ENCODE data around the gene SPATA21.
"Not testable (repeated sequence)": the region's sequence is repeated elsewhere in the genome, so short reads cannot be mapped to it uniquely, and the experiment has no call there.

SPATA21 gene, protein sequence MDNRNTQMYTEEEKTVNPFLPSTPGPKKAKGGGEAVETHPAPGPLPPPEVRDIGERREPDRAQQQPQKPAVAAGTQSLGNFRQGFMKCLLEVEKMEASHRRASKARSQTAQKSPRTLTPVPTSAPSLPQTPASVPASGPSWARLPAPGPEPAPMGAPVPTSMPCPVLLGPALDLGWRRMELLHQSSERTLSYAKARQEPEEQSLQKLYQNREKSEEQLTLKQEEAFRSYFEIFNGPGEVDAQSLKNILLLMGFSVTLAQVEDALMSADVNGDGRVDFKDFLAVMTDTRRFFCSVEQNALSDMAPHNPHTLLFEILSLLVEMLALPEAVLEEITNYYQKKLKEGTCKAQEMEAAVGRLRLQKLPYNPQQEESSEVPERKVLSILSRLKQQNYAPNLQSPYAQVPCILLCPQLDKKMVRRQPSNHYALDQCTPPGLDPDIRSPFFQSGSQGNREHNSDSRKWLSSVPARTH

DNA sequence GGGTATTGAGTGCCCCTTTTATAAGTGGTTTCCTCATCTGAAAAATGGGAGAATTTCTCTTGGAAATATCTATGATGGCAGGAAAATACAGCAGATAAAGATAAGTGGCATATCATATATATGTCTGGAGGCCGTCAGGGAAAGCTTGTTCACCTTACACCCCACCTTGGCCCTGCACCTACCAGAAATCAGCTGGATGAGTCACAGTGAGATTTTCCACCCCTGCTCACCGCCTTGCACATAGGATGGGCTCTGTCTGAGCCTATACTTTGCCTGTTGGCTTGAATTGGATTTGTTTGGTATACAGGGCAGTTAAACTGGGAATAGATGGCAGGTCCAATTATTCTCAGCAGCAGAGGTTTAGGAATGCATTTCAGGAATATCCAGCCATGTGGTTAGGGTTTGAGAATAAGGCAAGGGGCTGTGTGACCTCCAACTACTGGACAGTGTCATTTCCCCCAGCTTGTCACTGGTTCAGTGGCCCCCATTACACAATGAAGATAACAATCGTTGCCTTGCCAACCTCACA is at the start of gene SPATA21:
SPATA21 (minus strand) TSS at position 479 of the 529 bp plus-strand sequence. CDS start 6,053 bp downstream, outside the sequence.
- no peak for DNase-seq (ENCODE audit: low read depth in 2 of 2)

GRCh38 chr1:16487011-16487410 is 49.8 kb upstream of the SPATA21 start:
- DNase-seq (ENCODE audit: low read depth in 2 of 2): not testable (repeated sequence)

- DNase-seq (ENCODE audit: low read depth in 2 of 2): not testable (repeated sequence)
These were observed 49.1 kb upstream of the SPATA21 start for GRCh38 chr1:16486316-16486715.

DNA sequence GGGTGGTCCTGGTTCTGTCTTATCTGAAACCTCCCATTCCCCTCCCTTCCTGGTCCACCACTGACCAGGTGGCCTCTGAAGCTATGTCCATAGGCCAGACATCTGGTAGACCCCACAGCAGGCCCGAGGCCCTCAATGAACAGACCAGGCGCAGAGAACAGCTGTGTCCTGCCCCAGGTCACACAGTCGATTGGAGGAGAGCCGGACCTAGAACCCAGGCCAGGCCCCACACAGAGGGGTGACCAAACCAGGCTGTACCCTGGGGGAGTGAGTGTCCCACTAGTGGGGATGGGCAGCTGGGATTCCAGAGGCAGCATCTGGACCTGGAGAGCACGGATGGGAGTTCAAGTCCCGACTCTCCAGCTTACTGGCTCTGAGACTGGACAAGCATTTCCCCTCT is 47.7 kb upstream of the SPATA21 start:
- no peak for DNase-seq (ENCODE audit: low read depth in 2 of 2)

GRCh38 chr1:16484501-16484835 is 47.2 kb upstream of the SPATA21 start:
- no peak for DNase-seq (ENCODE audit: low read depth in 2 of 2)

- DNase-seq (ENCODE audit: low read depth in 2 of 2): not testable (repeated sequence)
These were observed 46.6 kb upstream of the SPATA21 start for GRCh38 chr1:16483639-16484500.

DNA sequence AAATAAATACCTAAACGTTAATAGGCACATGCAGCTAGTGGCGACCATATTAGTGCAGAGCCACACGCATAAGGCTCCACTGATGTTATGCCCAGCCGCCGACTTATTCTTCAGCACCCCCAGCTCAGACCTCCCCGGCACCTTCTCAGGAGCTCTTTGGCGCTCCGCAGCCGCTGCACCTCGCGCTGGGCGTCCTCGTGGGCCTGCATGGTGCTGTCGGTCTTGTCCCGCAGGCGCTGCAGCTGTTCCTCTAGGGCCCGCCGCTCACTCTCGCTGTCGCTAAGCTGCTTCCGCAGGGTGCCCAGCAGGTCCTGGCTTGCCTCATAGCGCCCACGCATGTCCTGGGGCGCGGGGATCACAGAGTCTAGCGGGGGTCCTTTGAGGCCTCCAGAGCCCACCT is 45.9 kb upstream of the SPATA21 start:
- DNase-seq (ENCODE audit: low read depth in 2 of 2): not testable (repeated sequence)

- no peak for DNase-seq (ENCODE audit: low read depth in 2 of 2)
These were observed 40.9 kb upstream of the SPATA21 start for GRCh38 chr1:16478091-16478490.

DNA sequence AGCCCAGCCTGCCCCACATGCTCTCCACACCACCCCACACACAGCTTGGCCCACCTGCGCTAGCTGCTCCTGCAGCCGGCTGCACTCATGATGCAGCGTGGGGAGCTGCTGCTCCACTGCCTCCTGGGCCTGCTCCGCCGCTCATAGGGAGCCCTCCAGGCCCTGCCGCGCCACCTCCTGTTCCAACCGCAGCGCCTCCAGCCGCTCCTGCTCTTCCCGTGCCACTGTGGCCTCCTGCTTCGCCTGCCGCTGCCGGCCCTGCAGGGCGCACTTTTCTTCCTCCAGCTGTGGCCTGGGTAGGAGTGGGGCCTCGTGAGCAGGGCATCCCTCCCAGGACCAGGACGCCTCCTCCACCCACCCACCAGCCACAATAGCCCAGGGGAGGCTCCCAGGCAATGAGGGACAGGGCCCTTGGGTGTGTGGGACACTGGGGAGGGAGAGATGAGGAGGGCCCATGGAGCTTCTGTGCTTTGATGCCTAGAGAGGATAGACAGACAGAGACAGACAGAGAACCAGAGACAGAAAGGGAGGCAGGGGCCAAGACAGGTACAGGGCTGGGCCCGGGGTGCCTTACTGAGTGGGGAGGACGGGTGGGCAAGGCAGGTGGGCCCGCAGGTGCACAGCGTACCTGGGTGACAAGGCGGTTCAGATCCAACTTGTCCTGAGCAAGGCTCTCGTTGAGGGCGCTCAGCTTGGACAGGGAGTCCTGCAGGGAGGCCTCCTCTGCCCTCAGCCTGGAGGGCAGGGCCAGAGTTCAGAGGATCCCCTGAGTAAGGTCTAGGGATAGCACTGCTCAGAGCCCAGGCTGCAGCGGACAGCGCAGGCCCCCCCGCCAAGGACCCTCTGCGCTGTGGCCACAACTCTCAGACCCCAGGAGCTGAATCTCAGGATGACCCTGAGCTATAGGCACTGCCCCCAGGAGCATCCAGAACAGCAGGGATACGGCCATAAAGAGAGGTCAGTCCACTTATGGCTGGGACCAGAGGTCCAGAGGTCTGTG is 38.8 kb upstream of the SPATA21 start:
- not testable (repeated sequence) for DNase-seq (ENCODE audit: low read depth in 2 of 2)

DNA sequence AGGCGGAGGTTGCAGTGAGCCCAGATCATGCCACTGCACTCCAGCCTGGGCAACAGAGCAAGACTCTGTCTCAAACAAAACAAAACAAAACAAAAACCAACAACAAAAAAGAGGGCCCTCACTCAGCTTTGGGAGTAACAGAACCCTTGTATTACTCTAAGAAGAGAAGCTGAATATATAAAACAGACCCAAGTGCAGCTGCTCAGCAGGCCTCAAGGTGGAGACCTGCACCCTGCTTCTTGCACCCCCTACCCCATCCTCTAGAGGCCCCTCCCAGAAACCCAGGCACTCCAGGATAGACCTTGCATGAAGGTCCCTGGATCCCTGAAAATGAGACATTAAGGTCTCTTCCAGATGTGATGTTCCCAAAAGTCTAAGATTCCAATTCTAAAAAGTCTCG is 37.7 kb upstream of the SPATA21 start:
- not testable (repeated sequence) for DNase-seq (ENCODE audit: low read depth in 2 of 2)

- no peak for DNase-seq (ENCODE audit: low read depth in 2 of 2)
These were observed 37.1 kb upstream of the SPATA21 start for GRCh38 chr1:16474166-16474800.

- no peak for DNase-seq (ENCODE audit: low read depth in 2 of 2)
These were observed 31.3 kb upstream of the SPATA21 start for GRCh38 chr1:16468558-16468957.

GRCh38 chr1:16464917-16465625 is 27.8 kb upstream of the SPATA21 start:
- no peak for DNase-seq (ENCODE audit: low read depth in 2 of 2)

GRCh38 chr1:16462773-16463330 is 25.6 kb upstream of the SPATA21 start:
- no peak for DNase-seq (ENCODE audit: low read depth in 2 of 2)

GRCh38 chr1:16461681-16462080 is 24.5 kb upstream of the SPATA21 start:
- no peak for DNase-seq (ENCODE audit: low read depth in 2 of 2)

DNA sequence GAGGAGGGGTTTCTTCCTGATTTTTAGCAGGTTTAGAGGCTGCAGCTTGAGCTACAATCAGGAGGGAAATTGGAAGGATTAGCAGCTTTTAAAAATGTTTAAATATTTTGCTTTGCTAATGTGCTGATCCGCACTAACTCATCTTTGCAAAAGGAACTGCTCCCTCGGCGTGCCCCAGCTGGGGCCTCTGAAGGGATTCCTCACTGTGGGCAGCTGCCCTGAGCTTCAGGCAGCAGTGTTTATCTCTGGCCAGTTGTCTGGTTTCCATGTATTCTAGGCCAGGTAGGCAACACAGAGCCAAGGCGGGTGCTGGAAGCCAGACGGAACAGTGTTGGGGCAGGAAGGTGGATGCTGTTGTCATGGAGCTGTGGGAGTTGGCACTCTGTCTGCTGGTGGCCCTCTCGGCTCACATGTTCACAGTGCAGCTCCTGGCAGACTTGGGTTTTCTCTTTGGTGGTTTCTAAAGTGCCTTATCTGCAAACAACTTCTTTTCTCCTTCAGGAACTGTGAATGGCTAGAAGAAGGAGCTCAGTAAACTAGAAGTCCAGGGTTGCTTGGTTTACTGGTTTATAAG is 22.2 kb upstream of the SPATA21 start:
- DNase-seq (ENCODE audit: low read depth in 2 of 2): no peak

- no peak for DNase-seq (ENCODE audit: low read depth in 2 of 2)
These were observed 21.6 kb upstream of the SPATA21 start for GRCh38 chr1:16458831-16459230.

GRCh38 chr1:16456151-16456550 is 18.9 kb upstream of the SPATA21 start:
- not testable (repeated sequence) for DNase-seq (ENCODE audit: low read depth in 2 of 2)

- not testable (repeated sequence) for DNase-seq (ENCODE audit: low read depth in 2 of 2)
These were observed 17.7 kb upstream of the SPATA21 start for GRCh38 chr1:16454909-16455308.
